ENCODE results near the gene MLLT3.

MLLT3 gene

DNA sequence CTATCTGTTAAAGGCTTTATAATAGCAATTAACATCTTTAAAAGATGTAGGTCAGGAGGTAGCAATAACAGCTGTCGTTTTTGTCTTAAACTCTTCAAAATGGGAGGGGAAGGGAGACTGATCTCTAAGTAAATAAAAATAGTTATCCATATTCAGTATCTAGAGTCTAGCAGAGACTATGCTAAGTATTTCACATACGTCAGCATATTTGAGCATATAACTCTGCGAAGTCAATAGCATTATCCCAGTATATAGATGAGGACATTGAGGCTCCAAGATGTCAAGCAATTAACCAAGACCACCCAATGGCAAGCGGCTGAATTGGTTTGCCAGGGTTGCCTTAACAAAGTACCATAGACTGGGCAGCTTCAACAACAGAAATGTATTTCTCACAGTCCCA, 316.8 kb downstream of the MLLT3 start:
- DNase-seq (ENCODE audit: low read depth, low spot score) = no peak

DNA sequence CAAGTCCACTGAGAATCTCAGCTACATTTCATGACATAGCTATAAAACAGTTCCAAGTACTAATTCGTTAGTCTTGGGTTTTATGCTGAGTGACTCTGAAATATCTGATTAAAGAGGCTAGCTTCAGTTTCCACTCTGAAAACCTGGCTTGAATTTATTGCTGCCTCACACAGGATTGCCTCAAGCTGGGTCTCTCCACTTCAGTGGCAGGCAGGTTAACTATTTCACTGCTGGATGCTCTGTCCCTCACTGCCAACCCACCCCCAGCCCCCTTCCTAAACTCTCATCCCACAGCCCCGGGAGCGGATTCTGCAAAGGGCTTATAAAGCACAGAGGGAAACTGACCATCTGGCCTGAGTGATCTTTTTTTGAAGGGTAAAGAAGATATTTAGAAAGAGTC, 318.3 kb downstream of the MLLT3 start:
- DNase-seq (ENCODE audit: low read depth, low spot score) = peak; percentile 33

DNA sequence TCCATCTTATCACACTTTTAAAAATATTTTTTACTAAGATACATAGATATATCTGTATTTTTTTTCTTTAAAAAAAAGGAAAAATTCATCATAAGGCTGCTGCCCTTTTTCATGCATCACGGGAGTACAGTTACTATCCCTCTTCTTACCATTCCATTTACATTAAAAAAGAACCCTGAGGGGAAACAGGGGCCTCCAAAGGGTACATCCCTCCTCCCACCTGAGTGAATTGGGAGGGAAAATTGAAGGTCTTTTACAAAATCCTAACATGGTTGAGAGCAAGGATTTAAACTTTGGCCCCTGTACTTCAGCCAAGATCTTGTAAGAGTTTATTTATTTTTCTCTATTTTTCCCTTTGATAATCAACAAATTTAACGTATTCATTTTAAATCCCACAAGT, 319.2 kb downstream of the MLLT3 start:
- DNase-seq (ENCODE audit: low read depth, low spot score) = no peak

DNA sequence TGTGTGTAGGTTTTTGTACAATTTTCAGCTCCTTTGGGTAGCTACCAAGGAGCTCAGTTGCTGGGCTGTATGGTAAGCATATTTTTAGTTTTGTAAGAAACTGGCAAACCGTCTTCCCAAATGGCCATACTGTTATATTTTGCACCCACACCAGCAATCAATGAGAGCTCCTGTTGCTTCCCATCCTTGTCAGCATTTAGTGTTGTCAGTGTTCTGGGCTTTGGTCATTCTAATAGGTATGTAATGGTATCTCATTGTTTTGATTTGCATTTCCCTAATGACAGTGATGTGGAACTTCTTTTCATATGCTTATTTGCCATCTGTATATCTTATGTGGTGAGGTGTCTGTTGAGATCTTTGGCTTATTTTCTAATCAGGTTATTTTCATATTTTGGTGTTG, 320.1 kb downstream of the MLLT3 start:
- DNase-seq (ENCODE audit: low read depth, low spot score) = no peak

DNA sequence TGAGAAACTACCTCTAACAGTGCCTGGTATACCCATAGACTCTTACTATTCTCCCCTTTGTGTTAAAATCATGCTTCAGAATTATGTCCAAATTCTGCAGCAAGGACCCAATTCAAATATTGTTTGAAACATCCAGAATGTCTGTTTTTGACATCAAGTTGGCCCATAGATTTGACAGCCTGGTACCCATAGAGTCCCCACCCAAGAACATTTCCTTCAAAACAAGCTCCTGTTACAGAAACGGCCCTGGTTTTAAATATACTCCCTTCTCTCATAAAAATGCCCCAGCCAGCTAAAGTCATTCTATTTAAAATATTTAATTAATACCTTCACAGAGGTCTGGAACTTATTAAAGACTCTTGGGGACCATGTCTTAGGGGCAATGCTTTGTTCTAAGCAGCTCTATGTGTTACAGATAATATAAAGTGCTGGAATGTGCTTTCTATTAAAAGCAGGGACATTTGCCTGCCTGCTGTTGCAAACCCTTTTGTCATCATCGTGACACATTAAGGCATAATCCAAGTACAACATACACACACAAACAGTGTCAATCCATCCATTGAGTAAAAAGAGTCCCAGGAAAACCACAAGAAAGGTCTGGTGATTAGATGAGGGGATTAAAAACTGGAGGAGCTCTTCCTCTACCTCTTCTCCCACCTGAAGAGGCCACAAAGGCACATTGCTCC, 321.7 kb downstream of the MLLT3 start:
- no peak for DNase-seq (ENCODE audit: low read depth, low spot score)

DNA sequence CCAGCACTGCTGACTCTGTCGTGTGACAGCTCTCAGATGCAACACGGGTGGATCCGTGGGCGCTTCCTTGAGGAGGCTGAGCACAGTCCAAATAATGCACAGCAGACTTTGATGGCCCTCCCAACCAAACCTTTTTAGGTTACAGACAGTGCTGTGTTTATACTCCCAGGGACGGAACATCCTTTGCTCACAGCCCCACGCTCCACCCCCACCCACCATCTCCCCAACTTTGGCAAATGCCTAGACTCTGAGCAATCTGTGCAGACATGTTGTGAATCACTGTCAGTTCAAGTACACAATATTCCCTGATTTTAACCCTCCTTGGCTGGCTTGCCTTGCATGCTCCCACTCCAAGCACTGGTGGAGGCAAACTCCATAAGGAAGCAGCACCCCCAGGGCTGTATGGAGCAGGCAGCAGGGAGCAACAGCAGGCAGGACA, 324.6 kb downstream of the MLLT3 start:
- no peak for DNase-seq (ENCODE audit: low read depth, low spot score)

DNA sequence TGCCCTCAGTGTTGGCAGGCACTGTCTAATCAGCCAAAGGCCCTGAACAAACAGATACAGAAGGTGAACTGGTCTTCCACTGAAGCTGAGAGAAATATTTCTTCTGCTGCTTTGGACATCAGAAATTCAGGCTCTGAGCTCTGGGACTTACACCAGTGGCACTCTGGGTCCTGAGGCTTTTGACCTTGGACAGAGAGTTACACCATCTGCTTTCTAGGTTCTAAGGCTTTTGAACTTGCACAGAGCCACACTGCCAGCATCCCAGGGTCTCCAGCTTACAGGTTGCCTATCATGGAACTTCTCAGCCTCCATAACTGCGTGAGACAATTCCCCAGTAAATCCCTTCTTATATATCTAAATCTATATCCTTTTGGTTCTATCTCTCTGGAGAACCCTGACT, 326.7 kb downstream of the MLLT3 start:
- DNase-seq (ENCODE audit: low read depth, low spot score) = no peak

DNA sequence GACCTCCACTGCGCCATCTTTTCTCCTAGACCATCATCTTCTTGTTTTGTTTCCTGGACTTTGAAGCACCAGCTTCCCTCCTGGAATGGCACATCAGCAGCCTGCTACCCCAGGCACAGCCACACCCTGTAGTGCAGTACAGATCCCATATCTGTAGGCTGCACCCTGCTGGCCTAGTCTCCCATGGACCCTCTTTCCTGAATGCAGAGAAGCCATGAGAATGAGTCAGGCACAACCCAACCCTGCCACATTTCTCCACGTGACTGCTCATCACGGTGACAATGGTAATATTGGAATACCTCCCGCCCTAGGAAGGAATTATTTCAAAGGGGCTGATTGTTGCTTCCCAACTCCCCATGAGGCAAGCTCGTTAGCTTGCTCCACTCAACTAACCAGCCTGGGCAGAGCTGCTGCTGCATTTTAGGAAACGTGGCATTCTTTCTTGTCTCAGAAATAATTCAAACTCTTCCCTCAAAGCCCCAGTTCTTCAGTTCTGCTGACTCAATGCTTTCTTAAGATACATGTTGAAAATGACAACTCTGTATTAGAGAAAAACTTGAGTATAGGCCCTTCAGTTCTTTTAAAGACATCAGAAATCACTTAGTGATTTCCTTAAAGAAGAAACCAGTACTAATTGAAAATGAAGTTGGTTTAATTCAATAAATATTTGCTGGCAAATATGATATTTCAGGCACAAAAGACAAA, 328.1 kb downstream of the MLLT3 start:
- no peak for DNase-seq (ENCODE audit: low read depth, low spot score)

DNA sequence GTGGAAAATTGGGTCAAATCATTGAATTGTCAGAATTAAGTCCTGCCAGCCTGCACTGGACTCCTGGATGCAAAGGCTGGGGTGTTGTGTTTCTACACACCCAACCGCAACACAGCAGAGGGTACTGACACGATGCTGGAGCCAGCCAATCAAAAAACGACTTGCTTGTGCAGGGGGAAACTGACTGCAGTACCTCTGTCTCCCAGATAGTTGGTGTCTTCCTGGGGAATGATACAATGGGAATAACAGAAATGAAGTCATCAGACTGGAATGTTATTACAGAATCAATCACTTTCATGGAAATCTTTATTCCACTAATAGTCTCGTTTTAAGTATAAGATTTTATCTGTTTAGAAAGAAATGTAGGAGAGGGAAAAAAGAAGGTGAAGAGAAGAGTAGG, 330.3 kb downstream of the MLLT3 start:
- DNase-seq (ENCODE audit: low read depth, low spot score) = peak; percentile 10
